MM.1S (cell line): ENCODE measurements around the gene PPP1R14C.

Experiments
- CTCF ChIP-seq: fragments of 300-600 bp; sonication (generic); IDR thresholded peaks from 2 replicates; pipeline ENCODE4 v1.5.1; 2016; ENCODE audit warnings: antibody characterized with exemption, low read length, mixed read lengths
- EZH2 ChIP-seq: fragments of 300-600 bp; sonication (generic); optimal IDR thresholded peaks from 2 replicates; pipeline ENCODE3; 2017; ENCODE audit warnings: low read depth, mild to moderate bottlenecking, antibody characterized with exemption, low read length, mixed read lengths
- EZH2phosphoT487 ChIP-seq: fragments of 300-600 bp; sonication (generic); IDR thresholded peaks from 2 replicates; pipeline ENCODE4 v1.6.1; 2018; ENCODE audit warnings: antibody characterized with exemption, low read length

- no peak for TF ChIP-seq CTCF
- TF ChIP-seq EZH2 = no peak
- TF ChIP-seq EZH2phosphoT487 = no peak
Measured at GRCh38 chr6:150235218-150235617, 92.4 kb downstream of the PPP1R14C start.
